HepG2 (cell line): Measurements from ENCODE around the gene HPDL. TPM values are rescaled to one million over a fixed set of nuclear protein-coding genes. Genes with fewer than 3 reads are reported as not detected.
A peak's percentile ranks its signal among the peaks of the same experiment; 100 is the strongest.

Experiments used
- NFIC ChIP-seq: IDR thresholded peaks from 2 replicates; pipeline ENCODE4 v1.6.1; 2012; ENCODE audit warnings: mild to moderate bottlenecking, low read length, inconsistent platforms
- PTBP1 ChIP-seq: fragments of 200-400 bp; formaldehyde crosslinking; IDR thresholded peaks from 2 replicates; pipeline ENCODE4 v1.6.1; 2018; ENCODE audit warnings: low read length, low read depth; ENCODE audit not compliant: poor library complexity, severe bottlenecking
- RAD51 ChIP-seq: fragments of 450-650 bp; IDR thresholded peaks from 2 replicates; pipeline ENCODE4 v1.6.1; 2016; ENCODE audit warnings: borderline replicate concordance
- SMAD3 ChIP-seq: sonication (generic); formaldehyde crosslinking; IDR thresholded peaks from 2 replicates; pipeline ENCODE4 v1.4.0; 2020; ENCODE audit warnings: missing genetic modification reagents
- ZC3H4 ChIP-seq: sonication (generic); formaldehyde crosslinking; IDR thresholded peaks from 2 replicates; pipeline ENCODE4 v1.4.0; 2020; ENCODE audit warnings: missing genetic modification reagents, borderline replicate concordance
- ZNF225 ChIP-seq: sonication (generic); formaldehyde crosslinking; IDR thresholded peaks from 2 replicates; pipeline ENCODE4 v1.4.0; 2020; ENCODE audit warnings: mild to moderate bottlenecking, missing genetic modification reagents
- ZNF768 ChIP-seq: sonication (generic); formaldehyde crosslinking; IDR thresholded peaks from 2 replicates; pipeline ENCODE4 v1.4.0; 2020; ENCODE audit warnings: missing genetic modification reagents
- ZSCAN31 ChIP-seq: sonication (generic); formaldehyde crosslinking; IDR thresholded peaks from 2 replicates; pipeline ENCODE4 v1.5.0; 2020; ENCODE audit warnings: low read depth, mild to moderate bottlenecking, missing genetic modification reagents
- polyA plus RNA-seq, 8 experiments: library from polyadenylated mRNA; depleted of rRNA in 3 of 8; stranded (reverse) in 7 of 8; unstranded in 1 of 8; fragments of >200 nt; fragmentation: Illumina TruSeq in 4 of 8; extraction: Trizol in 4 of 8; gene quantifications; 2 replicates each; pipeline versions ENCODE4 v1.2.1 to v1.2.3, GENCODE V29; 2011 to 2016; ENCODE audit warnings: low read depth in 4 of 8, missing spikeins in 1 of 8, mixed read lengths in 1 of 8; ENCODE audit not compliant: insufficient read depth in 1 of 8
- total RNA-seq, 5 experiments: library from RNA; depleted of rRNA; stranded (reverse); fragments of >200 nt; fragmentation: Illumina TruSeq; extraction: Trizol; gene quantifications; 2 replicates each; pipeline ENCODE4 v1.2.3, GENCODE V29; 2016; ENCODE audit warnings: low read depth in 1 of 5
- TF ChIP-seq, protein P1 (sequence below): sonication (generic); formaldehyde crosslinking; IDR thresholded peaks from 2 replicates; pipeline ENCODE4 v1.4.0; 2020; ENCODE audit warnings: missing genetic modification reagents
- TF ChIP-seq, protein P2 (sequence below): sonication (generic); formaldehyde crosslinking; IDR thresholded peaks from 2 replicates; pipeline ENCODE4 v1.8.1; 2023; ENCODE audit warnings: missing genetic modification reagents, inconsistent platforms, borderline replicate concordance
- TF ChIP-seq, protein P3 (sequence below): sonication (generic); formaldehyde crosslinking; conservative IDR thresholded peaks from 2 replicates; pipeline ENCODE4 v1.4.0; 2020; ENCODE audit warnings: mild to moderate bottlenecking, missing genetic modification reagents, moderate library complexity
- TF ChIP-seq, protein P4 (sequence below): sonication (generic); formaldehyde crosslinking; IDR thresholded peaks from 2 replicates; pipeline ENCODE4 v1.4.0; 2020; ENCODE audit warnings: mild to moderate bottlenecking, missing genetic modification reagents, borderline replicate concordance

HPDL gene
- total and polyA plus RNA-seq, 2 of the 13 experiments (the other 11 are each of a cell fraction or from before 2014, with no cell fraction given) = not detected

DNA sequence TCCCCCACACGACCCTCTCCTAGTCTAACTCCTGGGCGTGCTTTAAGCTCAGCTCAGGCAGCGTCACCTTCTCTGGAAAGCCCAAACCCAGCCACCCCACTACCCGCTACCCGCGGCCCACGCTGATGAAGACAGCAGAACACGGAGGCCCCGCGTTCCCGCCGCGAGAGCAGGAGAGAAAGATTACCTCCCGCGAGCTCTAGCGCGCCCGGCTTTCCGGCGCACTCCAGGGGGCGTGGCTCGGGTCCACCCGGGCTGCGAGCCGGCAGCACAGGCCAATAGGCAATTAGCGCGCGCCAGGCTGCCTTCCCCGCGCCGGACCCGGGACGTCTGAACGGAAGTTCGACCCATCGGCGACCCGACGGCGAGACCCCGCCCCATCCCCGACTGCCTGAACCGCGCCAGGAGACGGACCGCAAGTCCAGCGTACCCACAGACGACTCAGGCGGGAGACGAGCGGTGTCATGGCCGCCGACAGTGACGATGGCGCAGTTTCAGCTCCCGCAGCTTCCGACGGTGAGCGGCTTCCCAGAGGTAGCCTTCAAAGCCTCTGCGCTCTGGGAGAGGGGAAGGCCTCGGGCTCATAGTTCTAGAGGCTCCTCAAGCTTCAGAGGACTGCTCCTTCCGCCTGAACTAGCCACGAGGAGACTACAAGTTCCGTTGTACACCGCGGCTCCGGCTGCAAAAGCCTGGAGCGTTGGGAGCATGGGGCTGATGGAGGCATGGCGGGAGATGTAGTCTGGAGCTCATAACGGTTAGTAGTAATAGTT, 13.3 kb downstream of the HPDL start, which contains the start of the genes MUTYH and TOE1 (continued):
- TF ChIP-seq, protein P1, sequence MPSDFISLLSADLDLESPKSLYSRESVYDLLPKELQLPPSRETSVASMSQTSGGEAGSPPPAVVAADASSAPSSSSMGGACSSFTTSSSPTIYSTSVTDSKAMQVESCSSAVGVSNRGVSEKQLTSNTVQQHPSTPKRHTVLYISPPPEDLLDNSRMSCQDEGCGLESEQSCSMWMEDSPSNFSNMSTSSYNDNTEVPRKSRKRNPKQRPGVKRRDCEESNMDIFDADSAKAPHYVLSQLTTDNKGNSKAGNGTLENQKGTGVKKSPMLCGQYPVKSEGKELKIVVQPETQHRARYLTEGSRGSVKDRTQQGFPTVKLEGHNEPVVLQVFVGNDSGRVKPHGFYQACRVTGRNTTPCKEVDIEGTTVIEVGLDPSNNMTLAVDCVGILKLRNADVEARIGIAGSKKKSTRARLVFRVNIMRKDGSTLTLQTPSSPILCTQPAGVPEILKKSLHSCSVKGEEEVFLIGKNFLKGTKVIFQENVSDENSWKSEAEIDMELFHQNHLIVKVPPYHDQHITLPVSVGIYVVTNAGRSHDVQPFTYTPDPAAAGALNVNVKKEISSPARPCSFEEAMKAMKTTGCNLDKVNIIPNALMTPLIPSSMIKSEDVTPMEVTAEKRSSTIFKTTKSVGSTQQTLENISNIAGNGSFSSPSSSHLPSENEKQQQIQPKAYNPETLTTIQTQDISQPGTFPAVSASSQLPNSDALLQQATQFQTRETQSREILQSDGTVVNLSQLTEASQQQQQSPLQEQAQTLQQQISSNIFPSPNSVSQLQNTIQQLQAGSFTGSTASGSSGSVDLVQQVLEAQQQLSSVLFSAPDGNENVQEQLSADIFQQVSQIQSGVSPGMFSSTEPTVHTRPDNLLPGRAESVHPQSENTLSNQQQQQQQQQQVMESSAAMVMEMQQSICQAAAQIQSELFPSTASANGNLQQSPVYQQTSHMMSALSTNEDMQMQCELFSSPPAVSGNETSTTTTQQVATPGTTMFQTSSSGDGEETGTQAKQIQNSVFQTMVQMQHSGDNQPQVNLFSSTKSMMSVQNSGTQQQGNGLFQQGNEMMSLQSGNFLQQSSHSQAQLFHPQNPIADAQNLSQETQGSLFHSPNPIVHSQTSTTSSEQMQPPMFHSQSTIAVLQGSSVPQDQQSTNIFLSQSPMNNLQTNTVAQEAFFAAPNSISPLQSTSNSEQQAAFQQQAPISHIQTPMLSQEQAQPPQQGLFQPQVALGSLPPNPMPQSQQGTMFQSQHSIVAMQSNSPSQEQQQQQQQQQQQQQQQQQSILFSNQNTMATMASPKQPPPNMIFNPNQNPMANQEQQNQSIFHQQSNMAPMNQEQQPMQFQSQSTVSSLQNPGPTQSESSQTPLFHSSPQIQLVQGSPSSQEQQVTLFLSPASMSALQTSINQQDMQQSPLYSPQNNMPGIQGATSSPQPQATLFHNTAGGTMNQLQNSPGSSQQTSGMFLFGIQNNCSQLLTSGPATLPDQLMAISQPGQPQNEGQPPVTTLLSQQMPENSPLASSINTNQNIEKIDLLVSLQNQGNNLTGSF (CRISPR knock-in tag) = peak; percentile 52; the same call in 1 of the 2 replicates
- no peak for TF ChIP-seq PTBP1
- peak; percentile 51; the same call in 1 of the 2 replicates for TF ChIP-seq SMAD3
- no peak for TF ChIP-seq RAD51
- TF ChIP-seq, protein P2, sequence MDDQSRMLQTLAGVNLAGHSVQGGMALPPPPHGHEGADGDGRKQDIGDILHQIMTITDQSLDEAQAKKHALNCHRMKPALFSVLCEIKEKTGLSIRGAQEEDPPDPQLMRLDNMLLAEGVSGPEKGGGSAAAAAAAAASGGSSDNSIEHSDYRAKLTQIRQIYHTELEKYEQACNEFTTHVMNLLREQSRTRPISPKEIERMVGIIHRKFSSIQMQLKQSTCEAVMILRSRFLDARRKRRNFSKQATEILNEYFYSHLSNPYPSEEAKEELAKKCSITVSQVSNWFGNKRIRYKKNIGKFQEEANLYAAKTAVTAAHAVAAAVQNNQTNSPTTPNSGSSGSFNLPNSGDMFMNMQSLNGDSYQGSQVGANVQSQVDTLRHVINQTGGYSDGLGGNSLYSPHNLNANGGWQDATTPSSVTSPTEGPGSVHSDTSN (CRISPR knock-in tag) = no peak
- TF ChIP-seq ZNF225 (CRISPR knock-in tag) = 0 out of 2 replicates have a peak, but pooled peaks have one; percentile 53
- TF ChIP-seq, protein P3, sequence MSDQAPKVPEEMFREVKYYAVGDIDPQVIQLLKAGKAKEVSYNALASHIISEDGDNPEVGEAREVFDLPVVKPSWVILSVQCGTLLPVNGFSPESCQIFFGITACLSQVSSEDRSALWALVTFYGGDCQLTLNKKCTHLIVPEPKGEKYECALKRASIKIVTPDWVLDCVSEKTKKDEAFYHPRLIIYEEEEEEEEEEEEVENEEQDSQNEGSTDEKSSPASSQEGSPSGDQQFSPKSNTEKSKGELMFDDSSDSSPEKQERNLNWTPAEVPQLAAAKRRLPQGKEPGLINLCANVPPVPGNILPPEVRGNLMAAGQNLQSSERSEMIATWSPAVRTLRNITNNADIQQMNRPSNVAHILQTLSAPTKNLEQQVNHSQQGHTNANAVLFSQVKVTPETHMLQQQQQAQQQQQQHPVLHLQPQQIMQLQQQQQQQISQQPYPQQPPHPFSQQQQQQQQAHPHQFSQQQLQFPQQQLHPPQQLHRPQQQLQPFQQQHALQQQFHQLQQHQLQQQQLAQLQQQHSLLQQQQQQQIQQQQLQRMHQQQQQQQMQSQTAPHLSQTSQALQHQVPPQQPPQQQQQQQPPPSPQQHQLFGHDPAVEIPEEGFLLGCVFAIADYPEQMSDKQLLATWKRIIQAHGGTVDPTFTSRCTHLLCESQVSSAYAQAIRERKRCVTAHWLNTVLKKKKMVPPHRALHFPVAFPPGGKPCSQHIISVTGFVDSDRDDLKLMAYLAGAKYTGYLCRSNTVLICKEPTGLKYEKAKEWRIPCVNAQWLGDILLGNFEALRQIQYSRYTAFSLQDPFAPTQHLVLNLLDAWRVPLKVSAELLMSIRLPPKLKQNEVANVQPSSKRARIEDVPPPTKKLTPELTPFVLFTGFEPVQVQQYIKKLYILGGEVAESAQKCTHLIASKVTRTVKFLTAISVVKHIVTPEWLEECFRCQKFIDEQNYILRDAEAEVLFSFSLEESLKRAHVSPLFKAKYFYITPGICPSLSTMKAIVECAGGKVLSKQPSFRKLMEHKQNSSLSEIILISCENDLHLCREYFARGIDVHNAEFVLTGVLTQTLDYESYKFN (CRISPR knock-in tag) = peak; percentile 51; the same call in 1 of the 2 replicates
- TF ChIP-seq, protein P4, sequence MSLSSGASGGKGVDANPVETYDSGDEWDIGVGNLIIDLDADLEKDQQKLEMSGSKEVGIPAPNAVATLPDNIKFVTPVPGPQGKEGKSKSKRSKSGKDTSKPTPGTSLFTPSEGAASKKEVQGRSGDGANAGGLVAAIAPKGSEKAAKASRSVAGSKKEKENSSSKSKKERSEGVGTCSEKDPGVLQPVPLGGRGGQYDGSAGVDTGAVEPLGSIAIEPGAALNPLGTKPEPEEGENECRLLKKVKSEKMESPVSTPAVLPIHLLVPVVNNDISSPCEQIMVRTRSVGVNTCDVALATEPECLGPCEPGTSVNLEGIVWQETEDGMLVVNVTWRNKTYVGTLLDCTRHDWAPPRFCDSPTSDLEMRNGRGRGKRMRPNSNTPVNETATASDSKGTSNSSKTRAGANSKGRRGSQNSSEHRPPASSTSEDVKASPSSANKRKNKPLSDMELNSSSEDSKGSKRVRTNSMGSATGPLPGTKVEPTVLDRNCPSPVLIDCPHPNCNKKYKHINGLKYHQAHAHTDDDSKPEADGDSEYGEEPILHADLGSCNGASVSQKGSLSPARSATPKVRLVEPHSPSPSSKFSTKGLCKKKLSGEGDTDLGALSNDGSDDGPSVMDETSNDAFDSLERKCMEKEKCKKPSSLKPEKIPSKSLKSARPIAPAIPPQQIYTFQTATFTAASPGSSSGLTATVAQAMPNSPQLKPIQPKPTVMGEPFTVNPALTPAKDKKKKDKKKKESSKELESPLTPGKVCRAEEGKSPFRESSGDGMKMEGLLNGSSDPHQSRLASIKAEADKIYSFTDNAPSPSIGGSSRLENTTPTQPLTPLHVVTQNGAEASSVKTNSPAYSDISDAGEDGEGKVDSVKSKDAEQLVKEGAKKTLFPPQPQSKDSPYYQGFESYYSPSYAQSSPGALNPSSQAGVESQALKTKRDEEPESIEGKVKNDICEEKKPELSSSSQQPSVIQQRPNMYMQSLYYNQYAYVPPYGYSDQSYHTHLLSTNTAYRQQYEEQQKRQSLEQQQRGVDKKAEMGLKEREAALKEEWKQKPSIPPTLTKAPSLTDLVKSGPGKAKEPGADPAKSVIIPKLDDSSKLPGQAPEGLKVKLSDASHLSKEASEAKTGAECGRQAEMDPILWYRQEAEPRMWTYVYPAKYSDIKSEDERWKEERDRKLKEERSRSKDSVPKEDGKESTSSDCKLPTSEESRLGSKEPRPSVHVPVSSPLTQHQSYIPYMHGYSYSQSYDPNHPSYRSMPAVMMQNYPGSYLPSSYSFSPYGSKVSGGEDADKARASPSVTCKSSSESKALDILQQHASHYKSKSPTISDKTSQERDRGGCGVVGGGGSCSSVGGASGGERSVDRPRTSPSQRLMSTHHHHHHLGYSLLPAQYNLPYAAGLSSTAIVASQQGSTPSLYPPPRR = no peak; the same call in 1 of the 2 replicates
- peak; percentile 95 for TF ChIP-seq ZSCAN31
- TF ChIP-seq NFIC = no peak
- peak; percentile 59; the same call in 1 of the 2 replicates for TF ChIP-seq ZNF768 (CRISPR knock-in tag)
- TF ChIP-seq ZC3H4 (CRISPR knock-in tag) = no peak
